Astrocyte (in vitro differentiated cells and primary cell): Measurements from ENCODE around the gene ACAD11.

Experiments
- CTCF ChIP-seq: IDR thresholded peaks from 2 replicates; pipeline ENCODE4 v1.5.1; 2011; ENCODE audit warnings: low read depth, mild to moderate bottlenecking, inconsistent platforms, low read length, moderate library complexity; ENCODE audit not compliant: insufficient read depth
- EZH2 ChIP-seq: IDR thresholded peaks from 2 replicates; pipeline ENCODE4 v1.6.1; 2012; ENCODE audit warnings: mild to moderate bottlenecking, low read length, inconsistent platforms; ENCODE audit not compliant: insufficient read depth

GRCh38 chr3:132569153-132569552, 90.5 kb downstream of the ACAD11 start:
- TF ChIP-seq CTCF, result no peak
- TF ChIP-seq EZH2, result no peak
